ENCODE data around the gene WDR83.
A peak's percentile ranks its signal among the peaks of the same experiment; 100 is the strongest.
"Not testable (repeated sequence)": the region's sequence is repeated elsewhere in the genome, so short reads cannot be mapped to it uniquely, and the experiment has no call there.

The WDR83 gene

DNA sequence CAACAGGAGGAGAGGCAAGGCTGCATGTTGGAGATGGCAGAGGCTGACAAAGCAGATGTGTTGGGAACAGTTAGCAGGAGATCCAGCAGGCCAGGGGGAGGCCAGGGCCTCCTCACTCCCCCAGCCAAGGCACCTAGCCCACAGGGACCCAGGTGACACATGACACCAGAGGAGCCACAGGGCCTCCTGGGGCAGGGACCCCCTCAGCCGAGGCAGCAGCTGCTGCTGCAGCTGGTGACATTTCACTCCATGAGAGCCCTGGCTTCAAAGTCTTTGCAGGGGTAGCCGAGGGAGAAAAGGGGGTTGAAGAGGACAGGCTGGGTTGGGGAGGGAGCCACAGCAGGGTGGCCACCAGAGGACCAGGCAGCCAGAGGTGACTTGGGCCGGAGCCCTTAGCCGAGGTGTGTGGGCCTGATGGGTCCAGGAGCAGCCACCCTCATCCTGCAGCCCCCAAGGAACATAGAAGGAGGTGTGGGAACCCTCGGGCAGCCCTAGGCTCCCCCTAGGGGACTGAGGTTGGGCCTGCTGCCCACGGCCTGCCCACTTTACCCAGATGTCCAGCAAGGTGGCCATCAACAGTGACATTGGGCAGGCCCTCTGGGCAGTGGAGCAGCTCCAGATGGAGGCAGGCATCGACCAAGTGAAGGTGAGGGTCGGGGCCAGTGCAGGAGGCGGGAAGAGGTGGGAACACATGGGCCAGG is 21.0 kb downstream of the WDR83 start, which contains the start of gene GNG14:
TSS of gene GNG14 (plus strand) at position 503 of the 701 bp plus-strand sequence. CDS start at position 554, 51 bp downstream.
- DNase-seq: no peak

DNA sequence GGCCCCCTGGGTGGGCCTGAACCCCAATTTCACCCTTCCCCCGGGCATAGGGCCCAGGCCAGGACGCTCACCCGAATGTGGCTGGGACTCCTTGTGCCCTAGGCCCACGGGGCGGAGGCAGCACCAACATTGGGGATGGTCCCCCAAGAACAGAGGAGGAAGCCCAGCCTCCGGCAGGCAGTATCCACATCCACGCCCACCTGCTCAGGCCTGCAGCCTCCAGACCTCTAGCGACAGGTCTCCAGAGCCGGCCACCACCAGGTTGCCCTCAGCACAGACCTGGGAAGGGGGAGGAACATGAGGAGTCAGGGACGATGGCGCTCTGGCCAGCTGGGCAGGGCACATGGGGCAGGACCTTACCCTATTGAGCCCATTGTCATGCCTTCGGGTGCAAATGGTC is 22.4 kb downstream of the WDR83 start:
- DNase-seq: no peak

DNA sequence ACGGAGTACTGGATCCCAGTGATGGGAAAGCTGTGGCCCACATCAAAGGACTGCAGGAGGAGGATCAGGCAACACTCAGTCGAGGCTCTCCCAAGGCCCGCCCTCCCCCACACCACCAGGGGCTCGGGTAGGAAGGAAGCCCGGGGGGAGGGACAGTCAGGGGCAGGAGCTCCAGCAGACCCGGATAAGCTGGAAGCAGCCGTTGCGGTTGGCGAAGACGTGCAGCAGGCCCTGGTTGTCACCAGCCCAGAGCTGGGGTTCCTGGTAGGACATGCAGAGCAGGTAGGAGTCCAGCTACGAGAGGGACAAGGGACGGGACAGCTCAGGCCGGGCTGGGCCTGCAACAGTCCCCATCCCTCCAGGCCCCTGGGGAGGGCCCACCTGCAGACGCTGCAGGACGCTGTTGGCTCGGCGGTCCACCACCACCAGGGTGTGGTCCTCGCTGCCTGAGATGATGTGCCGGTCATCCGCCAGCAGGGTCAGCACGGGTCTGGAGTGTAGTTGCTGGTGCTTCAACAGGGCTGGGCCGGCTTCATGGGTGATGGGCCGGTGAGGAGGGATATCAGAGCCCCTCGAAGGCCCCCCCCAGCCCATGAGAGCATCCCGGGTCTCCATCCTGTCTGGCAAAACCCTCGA is 23.1 kb downstream of the WDR83 start:
- no peak for DNase-seq

DNA sequence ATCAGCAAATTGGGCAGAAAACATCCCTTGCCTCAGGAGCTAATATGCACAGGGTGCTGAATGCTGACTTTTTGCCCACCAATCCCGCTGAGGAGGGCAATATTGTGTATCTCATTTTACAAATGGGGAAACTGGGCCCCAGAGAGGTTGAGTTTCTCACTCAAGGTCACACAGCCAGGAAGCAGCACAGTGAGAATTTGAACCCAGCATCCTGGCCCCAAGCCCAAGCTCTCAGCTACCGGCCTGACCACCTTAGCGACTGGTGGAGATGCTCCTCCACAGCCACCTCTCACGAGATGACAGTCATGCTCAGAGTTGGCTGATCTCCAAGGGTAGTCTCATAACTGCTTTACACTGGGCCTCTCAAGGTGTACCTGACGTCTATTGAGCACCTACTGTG is 26.4 kb downstream of the WDR83 start:
- no peak for DNase-seq

DNA sequence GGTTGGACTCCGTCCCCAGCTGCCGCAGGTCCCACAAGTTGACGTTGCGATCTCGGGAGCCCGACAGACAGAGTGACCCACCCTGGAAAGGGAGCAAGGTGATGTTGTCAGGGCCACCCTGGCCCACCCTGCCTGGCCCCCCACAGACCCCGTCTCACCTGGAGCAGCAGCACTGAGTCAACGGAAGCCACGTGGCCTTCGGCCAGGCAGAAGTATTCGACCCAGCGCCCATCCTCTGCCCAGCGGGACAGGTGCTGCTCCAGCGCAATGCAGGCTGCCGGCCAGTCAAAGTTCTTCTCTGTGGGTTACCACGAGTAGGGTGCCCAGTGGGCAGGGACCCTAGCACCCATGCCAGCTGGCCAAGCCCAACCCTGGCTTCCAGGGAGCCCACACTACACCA is 28.0 kb downstream of the WDR83 start:
- DNase-seq: no peak

DNA sequence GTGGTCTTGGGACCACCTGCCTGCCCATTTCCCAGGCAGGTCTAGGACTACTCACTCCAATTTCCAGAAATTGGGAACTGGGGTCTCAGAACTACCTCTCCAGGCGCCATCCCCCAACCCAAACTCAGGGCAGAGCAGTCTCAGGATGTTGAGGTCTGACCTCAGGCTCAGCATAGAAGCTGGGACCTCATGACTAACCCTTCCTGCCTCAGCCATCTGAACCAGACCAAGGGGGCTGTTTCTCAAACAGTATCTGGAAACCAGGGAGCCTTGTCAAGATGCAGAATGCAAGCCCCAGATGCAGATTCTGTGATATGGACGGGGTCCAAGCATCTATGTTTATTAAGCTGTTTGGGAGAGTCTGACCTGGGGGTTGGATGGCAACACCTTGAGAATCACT is 28.5 kb downstream of the WDR83 start:
- DNase-seq: no peak

DNA sequence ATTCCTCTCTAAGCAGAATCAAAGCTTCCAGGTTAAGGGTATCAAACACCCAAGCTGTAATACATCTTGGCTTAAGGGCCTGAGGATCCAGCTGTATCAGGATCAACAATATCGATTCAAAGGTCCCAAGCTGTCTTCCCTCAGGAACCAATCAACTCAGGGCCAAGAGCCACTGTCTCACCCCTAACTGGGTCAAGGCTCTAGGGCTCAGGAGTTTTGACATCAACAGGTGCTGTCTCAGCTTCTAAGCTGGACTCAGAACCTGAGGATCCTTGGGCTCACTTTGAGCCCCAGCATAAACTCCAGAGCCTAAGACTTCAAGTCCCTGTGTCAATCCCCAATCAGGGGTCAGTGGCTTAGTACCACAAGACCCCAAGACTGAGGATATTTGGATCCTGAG is 28.9 kb downstream of the WDR83 start:
- no peak for DNase-seq

DNA sequence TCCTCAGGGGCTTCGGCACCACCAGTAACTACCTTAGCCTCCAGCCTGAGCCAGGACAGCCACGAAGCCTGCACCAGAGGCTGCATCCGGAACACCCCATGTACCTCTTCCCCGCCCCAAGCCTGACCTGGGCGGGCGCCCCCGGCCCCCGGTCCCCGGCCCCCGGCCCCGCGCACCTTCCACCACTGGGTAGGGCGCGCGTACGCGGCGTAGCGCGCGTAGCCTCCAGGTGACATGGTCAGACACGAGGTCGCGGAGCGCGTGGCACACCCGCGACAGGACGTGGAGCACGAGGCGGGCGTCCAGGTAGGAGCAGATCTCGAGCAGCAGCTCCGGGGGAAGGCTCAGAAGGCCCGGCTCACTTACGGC is 29.4 kb downstream of the WDR83 start:
- DNase-seq: no peak

DNA sequence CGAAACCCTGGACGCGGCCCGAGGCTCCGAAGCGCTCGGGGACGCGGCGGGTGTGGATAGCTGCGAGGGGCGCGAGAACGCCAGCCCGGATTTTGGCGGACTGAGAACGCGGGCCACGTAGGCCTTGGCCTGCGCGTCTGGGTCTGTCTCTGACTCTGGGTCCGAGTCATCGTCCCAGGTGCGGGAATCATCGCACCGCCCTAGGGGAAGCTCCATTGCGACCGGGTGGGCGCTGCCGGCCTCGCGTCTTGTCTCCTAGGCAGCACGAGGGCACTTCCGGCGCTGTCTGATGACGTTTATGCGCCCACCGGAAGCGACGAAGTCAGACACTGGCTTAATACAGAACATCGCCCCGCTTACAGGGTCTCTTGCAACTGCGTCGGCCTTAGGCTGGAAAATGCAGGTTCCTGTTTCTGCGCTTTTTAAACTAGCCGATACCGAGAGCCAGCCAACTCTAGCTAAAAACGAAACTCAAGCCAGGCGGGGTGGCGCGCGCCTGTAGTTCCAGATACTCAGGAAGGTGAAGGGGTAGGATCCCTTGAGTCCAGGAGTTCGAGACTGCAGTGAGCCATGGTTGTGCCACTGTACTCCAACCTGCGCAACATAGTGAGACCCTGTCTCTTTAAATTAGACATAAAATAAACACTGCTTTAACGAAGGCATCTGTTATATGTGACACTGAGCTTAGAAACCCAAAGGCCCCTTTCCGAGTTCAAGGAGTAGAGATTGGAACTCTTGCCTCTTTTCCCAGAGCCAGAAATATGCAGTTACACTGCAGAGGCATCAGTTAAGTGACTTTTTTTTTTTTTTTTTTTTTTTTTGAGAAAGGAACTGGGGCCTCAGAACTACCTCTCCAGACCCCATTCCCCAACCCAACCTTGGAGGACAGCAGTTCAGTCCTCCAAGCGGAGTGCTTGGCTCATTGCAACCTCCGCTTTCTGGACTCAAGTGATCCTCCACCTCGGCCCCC is 30.0 kb downstream of the WDR83 start, which contains the start of gene FBXW9:
TSS of gene FBXW9 (minus strand) at position 266 of the 970 bp plus-strand sequence. CDS start at position 216, 50 bp downstream.
- DNase-seq: peak; percentile 94

DNA sequence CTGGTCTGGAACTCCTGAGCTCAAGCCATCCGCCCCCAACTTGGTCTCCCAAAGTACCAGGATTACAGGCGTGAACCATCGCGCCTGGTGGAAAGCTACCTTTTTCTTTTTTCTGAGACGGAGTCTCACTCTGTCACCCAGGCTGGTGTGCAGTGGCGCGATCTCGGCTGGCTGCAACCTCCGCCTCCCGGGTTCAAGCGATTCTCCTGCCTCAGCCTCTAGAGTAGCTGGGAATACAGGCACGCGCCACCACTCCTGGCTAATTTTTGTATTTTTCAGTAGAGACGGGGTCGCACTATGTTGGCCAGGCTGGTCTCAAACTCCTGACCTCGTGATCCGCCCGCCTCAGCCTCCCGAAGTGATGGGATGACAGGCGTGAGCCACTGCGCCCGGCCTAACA is 30.8 kb downstream of the WDR83 start:
- DNase-seq: not testable (repeated sequence)

DNA sequence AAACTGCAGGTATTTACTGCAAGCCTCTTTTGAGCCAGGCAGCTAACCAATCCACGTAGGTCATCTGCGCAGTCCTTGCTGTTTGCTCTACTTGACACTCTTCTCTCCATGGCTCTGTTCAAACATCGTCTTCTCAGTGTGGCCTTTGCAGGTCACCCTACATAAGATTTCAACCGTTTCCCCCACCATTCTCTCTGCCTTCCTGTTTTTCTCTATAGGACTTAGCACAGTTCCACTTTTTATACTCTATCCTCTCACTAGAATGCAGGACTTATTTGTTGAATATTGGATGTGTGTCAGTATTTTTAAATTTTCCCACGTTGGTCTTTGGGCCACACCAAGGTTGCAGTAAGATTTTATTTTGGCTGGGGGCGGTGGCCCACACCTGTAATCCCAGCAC is 31.5 kb downstream of the WDR83 start:
- DNase-seq: no peak

DNA sequence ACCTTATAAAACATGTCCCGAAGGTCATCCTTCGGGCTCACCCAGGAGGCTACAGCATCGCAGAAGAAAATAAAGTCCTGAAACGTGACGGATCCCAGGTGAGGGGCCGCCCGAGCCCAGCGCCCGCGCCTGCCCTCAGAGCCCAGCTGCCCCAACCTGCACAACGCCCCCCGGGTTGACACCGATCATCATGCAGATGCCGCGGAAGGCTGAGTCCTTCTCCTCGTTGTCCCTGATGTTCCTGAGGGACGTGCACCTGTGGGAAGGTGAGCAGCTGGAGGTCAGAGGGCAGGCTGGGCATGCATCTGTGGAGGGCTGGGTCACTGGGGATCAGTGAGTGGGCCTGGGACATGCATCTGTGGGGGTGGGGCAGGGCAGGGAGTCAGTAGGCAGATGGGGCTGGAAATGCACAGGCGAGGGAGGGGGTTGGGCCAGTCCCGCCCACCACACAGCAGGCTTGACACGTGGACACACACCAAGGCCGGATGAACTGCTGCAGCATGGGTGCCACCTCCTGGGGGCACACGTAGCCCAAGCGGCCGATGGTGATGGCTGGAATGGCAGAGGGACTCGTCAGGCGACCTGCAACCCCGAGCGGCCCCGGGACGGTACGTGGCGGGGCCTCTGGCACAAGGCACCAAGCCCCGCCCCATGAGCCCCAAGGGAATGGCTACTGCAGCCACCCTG is 35.1 kb downstream of the WDR83 start:
- DNase-seq: no peak

DNA sequence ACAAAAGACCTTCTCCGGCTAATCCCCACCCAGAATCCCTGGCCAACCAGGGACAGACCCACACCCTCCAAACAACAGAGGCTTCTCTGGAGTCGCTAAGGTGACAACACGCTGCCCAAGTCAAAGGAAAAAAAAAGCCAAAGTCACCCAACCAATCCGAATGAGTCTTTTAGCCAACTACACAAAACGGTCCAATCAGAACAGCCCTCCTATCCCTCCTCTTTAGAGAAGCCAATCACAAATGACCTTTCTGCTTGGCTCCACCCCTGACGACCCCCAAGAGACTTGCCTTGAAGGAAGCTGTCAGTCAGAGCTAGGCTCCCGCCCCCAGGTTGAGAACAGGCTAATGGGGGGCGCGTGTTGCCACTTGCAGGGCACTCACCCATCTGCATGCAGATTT is 36.4 kb downstream of the WDR83 start:
- DNase-seq: peak; percentile 20

DNA sequence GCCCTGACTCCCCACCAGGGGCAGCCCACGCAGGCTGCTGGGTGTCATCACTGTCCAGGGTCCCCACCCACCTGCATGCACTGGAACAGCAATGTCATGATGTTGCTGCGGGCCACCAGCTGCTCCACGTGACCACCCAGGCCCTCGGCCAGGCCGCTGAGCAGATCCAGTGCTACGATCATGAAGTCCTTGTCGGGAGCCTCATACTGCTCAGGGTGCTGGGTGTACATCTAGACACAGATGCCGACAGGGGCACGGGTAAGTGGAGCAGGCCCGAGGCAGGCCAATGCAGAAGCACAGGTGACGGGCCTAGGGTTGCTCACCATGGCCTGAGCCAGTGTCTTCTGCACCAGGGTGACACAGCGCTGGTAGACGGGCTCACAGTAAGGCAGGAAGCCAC is 38.6 kb downstream of the WDR83 start:
- DNase-seq: no peak

DNA sequence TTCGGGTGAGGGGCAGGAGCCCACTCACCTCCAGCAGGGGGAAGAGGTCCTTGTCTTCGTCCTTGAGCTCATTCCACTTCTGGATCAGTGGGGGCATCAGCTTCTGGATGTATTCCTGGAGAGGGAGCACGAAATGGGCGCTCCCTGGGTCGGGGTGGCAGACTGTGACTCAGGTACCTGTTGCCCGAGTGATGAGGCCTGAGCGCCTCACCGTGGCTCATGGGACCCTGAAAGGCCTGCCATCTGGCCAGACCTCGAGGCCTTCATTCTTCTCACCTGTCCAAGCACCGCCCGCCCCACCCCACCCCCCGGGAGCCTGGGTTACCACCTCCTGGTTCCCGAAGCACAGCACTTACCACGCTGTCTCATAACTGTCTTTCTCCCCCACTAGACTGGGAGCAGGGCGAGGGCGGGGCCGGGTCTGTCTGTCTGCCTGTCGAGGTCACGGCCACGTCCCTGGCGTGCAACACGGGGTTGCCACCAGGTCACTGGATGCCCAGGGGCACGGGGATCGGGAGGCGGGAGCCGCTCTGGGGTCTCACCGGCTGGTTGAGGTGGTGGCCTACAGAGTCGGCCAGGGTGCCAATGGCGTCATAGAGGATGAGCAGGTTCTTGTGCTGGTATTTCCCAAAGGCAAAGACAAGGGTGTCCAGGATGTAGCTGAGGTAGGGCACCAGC is 39.2 kb downstream of the WDR83 start:
- DNase-seq: no peak

DNA sequence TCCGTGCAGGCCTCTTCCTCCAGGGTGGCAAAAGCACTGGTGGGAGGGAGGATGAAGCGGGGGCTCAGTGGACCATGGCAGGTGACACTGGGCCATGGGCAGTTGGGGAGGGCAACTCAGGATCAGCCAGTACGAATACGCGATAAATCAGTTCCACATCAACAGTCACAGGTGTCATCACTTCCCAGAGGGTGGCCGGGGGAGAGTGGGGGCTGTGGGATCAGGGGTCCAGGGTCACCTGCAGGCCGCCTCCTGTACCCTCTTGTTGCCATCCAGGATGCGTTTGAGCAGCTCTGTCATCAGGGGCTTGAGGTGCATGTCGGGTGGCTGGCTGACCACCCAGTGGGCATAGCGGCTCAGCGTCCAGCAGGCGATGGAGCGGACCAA is 39.7 kb downstream of the WDR83 start:
- DNase-seq: no peak

DNA sequence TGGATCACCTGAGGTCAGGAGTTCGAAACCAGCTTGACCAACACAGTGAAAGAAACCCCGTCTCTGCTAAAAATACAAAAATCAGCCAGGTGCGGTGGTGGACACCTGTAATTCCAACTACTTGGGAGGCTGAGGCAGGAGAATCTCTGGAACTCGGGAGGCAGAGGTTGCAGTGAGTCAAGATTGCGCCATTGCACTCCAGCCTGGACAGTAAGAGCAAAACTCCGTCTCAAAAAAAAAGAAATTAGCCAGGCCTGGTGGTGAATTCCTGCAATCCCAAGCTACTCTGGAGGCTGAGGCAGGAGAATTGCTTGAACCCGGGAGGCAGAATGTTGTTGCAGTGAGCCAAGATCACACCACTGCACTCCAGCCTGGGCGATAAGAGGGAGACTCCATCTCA is 42.0 kb downstream of the WDR83 start:
- no peak for DNase-seq

DNA sequence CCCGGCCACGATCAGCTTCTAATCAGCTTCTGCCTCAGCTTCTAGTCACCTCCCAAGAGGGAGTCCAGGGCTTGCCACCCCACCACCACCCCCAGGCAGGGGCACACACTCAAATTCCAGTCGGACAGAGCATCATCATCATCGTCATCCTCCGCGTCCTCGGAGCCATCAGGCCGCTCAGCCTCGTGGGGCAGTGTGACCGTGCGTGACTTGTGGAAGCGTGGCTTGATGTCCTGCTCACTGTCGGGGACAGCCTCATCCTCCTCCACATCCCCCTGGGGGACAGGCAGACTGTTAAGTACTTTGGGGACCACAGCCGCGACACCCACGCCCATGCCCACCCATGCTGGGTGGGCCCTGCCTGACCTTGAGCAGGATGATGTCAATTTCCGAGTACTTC is 44.6 kb downstream of the WDR83 start:
- no peak for DNase-seq

DNA sequence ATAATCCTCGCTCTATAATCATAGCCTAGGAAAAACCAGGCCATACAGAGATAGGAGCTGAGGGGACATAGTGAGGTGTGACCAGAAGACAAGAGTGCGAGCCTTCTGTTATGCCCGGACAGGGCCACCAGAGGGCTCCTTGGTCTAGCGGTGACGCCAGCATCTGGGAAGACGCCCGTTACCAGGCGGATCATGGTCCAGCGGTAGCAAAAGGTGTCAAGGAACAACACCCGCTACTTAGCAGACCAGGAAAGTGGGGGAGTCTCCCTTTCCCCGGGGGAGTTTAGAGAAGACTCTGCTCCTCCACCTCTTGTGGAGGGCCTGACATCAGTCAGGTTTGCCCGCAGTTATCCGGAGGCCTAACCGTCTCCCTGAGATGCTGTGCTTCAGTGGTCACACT is 45.5 kb downstream of the WDR83 start:
- not testable (repeated sequence) for DNase-seq

DNA sequence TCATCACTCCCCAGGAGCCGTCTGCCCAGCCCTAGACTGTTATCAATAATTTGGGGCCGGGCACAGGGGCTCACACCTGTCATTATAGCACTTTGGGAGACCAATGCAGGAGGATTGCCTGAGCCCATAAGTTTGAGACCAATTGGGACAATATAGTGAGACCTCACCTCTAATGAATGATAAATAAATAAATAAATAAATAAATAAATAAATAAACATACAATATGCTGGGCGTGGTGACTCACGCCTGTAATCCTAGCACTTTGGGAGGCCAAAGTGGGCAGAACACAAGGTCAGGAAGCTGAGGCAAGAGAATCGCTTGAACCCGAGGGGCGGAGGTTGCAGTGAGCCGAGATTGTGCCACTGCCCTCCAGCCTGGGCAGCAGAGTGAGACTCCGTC is 46.7 kb downstream of the WDR83 start:
- not testable (repeated sequence) for DNase-seq

DNA sequence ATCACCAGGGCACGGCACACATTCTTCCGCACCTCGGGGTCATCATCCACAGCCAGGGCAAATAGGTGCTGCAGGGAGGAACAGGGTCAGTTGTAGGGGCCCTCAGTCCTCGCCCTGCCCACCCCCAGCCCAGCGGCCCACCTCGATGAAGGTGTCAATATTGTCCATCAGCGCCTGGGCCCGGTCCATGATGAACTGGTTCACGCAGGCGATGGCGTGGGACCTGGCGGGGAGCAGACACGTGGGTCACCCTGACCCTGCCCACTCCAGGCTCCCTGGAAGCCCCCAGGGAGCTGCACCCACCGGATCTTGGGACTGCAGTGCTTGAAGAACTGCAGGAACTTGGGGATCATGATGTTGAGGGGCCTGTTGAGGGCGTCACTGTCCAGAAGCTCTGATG is 48.5 kb downstream of the WDR83 start:
- DNase-seq: no peak

DNA sequence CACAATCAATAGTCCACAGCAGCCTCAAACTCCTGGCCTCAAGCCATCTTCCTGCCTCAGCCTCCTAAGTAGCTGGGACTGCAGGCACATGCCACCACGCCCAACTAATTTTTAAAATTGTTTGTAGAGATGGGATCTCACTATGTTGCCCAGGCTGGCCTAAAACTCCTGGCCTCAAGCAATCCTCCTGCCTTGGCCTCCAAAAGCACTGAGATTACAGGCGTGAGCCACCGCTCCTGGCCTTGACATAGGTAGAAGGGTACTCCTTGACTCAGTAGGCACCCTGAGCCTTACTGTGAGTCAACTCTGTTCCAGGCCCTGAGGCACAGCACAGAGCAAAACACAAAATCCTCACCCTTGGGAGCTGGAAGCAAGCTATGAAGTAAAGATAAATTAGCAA is 49.3 kb downstream of the WDR83 start:
- no peak for DNase-seq
